Midbrain (tissue), 1 donor: ENCODE measurements around the gene PPP2R5B.

Experiments
- DNase-seq: peaks from one replicate; lab custom pipeline; 2025; lab: John Stamatoyannopoulos, UW

Gene PPP2R5B

GRCh38 chr11:64929625-64930024, 5.1 kb downstream of the PPP2R5B start:
- no peak for DNase-seq

GRCh38 chr11:64930340-64930739, 5.9 kb downstream of the PPP2R5B start:
- DNase-seq: no peak

- no peak for DNase-seq
Measured at GRCh38 chr11:64931290-64931689, 6.8 kb downstream of the PPP2R5B start.

GRCh38 chr11:64932324-64932723, 7.8 kb downstream of the PPP2R5B start:
- no peak for DNase-seq

GRCh38 chr11:64933213-64933934, 8.9 kb downstream of the PPP2R5B start:
- DNase-seq: no peak

GRCh38 chr11:64933935-64934681, 9.6 kb downstream of the PPP2R5B start:
- DNase-seq: no peak

GRCh38 chr11:64934682-64935358, 10.3 kb downstream of the PPP2R5B start:
- no peak for DNase-seq

GRCh38 chr11:64935359-64936081, 11.0 kb downstream of the PPP2R5B start, which contains the start of gene GPHA2:
Gene GPHA2, minus strand, starts transcription at chr11:64935893. Its CDS starts 433 bp downstream, at chr11:64935460.
- DNase-seq: no peak

- DNase-seq: no peak
Measured at GRCh38 chr11:64936539-64936938, 12.1 kb downstream of the PPP2R5B start.

- no peak for DNase-seq
Measured at GRCh38 chr11:64947208-64947814, 22.8 kb downstream of the PPP2R5B start.

GRCh38 chr11:64951529-64951928, 27.0 kb downstream of the PPP2R5B start:
- DNase-seq: no peak

- DNase-seq: no peak
Measured at GRCh38 chr11:64954201-64954600, 29.7 kb downstream of the PPP2R5B start.

- DNase-seq: no peak
Measured at GRCh38 chr11:64959498-64959897, 35.0 kb downstream of the PPP2R5B start.

GRCh38 chr11:64960719-64961118, 36.2 kb downstream of the PPP2R5B start:
- no peak for DNase-seq

- no peak for DNase-seq
Measured at GRCh38 chr11:64963072-64963631, 38.7 kb downstream of the PPP2R5B start.

- DNase-seq: no peak
Measured at GRCh38 chr11:64967375-64967774, 42.9 kb downstream of the PPP2R5B start.

GRCh38 chr11:64969209-64969608, 44.7 kb downstream of the PPP2R5B start:
- no peak for DNase-seq

GRCh38 chr11:64970731-64971151, 46.3 kb downstream of the PPP2R5B start:
- no peak for DNase-seq

- DNase-seq: peak; percentile 64
Measured at GRCh38 chr11:64971421-64972233, 47.1 kb downstream of the PPP2R5B start, which contains the start of gene MAJIN. Gene MAJIN, minus strand, starts transcription at chr11:64972108. Its CDS starts 12,703 bp downstream, at chr11:64959405.

- DNase-seq: no peak
Measured at GRCh38 chr11:64974124-64974523, 49.6 kb downstream of the PPP2R5B start.
